ENCODE results near the gene ARL17A.
"Not testable (repeated sequence)": the region's sequence is repeated elsewhere in the genome, so short reads cannot be mapped to it uniquely, and the experiment has no call there.

Gene ARL17A

DNA sequence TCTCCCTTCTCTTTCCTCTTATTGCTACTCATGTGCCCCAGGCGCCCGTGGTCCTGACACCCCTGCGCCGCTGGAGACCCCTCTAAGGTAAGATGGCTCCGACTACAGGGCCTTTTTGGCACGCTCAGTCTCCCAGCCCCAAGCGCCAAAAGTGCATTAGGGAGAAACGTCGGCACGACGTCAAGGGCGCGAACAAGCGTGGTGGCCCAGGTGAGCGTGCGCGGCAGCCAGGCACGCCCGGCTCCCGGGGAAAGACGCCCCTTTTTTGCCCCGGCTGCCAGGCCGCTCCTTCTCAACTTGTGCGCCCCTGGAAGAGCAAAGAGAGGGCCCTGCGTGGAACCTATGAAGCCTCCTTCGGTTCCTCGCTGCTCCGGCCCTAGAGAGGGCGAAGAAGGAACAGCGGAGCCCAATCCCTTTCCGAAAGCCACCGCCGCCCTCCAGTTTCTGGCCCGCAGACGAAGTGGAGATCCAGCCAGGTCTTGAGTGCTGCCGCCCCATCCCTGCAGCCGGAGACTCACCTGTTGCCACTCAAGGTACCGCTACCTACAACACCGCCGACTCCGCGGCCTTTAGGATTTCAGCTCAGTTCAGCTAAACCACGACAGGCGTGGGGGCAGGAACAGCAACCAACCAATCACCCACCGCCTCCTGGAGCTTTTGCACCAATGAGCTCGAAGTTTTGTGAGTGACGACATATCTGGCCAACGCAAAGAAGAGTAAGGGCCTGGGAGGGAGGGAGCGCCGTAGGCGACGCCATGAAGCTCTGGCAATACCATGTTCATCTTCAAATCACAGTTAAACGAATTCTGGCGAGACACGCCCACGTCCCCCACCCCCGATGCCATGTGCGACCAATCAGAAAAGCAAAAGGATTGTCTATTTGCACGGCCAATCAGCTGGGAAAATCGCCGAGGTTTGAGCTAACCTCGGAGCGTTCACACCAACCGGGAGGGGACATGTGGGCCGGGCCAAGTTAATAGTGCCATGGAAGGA, at the start of gene ARL17A:
Gene ARL17A, minus strand, starts transcription at position 609 of the 993 bp plus-strand sequence. CDS start 3,369 bp downstream, outside the sequence.
- DNase-seq (ENCODE audit: low read depth in 1 of 2, low spot score in 1 of 2); in situ Hi-C loops (cut with HindIII; ENCODE audit: low pct_unique_long_range_greater_than_20kb, low sequenced_read_pairs): not testable (repeated sequence)

DNA sequence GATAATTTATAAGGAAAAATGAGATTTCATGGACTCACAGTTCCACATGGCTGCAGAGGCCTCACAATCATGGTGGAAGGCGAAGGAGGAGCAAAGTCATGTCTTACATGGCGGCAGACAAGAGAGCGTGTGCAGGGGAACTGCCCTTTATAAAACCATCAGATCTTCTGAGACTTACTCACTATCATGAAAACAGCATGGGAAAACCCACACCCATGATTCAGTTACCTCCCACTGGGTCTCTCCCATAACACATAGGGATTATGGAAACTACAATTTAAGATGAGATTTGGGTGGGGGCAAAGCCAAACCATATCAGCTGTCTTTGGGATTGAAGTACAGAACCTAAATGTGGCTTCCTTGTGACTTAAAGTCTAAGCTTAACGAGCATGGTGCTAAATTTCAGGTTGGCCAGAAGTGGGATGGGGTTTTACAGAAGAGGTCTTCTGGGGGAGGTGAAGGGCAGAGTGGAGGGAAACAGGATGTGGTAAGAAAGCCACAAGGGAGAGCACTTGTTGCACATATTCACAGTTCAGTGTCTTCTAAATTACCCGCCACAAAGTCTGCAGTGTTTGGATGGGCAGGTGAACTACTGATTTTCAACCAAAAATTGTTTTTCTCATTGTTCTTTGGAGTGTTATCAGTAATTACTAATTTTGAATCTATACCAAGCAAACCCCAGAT, 49.4 kb upstream of the ARL17A start:
- DNase-seq (ENCODE audit: low read depth in 1 of 2, low spot score in 1 of 2); in situ Hi-C loops (cut with HindIII; ENCODE audit: low pct_unique_long_range_greater_than_20kb, low sequenced_read_pairs): not testable (repeated sequence)

DNA sequence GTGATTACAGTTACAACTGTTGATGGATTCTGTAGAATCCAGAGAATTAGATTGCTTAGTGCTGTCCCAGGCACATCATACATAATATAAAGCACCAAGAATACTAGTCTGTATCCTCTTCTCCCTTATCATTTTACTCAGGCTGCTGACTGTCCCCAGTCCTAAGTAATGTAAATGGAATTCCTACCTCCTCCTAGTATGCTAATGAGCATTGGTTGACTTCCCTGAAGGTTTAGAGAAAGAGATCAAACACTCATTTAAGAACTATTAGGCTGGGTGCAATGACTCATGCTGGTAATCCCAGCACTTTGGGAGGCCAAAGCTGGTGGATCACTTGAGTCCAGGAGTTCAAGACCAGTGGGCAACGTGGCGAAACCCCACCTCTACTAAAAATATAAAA, 48.0 kb upstream of the ARL17A start:
- in situ Hi-C loops (cut with HindIII; ENCODE audit: low pct_unique_long_range_greater_than_20kb, low sequenced_read_pairs): not testable (repeated sequence)

DNA sequence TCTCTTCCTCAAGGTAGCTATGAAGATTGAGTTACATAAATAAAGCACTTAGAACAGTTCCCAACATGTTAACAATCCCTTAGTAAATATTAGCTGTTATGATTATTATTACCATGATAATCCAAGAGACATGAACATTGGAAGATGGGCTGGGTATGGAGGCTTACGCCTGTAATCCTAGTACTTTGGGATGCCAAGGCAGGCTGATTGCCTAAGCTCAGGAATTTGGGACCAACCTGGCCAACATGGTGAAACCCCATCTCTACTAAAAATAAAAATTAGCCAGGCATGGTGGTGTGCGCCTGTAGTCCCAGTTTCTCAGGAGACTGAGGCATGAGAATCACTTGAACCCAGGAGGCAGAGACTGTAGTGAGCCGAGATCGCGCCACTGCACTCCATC, 45.2 kb upstream of the ARL17A start:
- DNase-seq (ENCODE audit: low read depth in 1 of 2, low spot score in 1 of 2); in situ Hi-C loops (cut with HindIII; ENCODE audit: low pct_unique_long_range_greater_than_20kb, low sequenced_read_pairs): not testable (repeated sequence)

More for the DNA sequence above, 48.0 kb upstream of the ARL17A start:
- not testable (repeated sequence) for DNase-seq (ENCODE audit: low read depth in 1 of 2, low spot score in 1 of 2)

DNA sequence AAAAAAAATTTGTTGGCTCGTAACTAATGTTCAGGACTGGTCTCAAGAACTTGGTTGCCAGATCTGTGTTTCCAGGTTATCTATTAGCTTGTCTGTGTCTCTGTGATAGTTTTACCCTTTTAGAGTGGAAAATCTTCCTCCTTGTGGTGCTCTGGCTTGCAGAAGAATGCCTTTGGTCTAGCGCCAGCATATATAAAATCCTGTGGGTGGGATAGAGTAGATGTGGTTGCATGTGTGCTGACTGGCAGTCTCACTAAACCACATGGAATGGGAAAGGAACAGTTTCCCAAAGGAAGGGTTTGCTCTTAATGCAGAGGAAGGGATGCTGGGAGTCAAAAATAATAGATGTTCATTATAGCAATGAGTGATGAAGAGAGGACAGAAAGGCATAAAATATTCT, 44.3 kb upstream of the ARL17A start:
- in situ Hi-C loops (cut with HindIII; ENCODE audit: low pct_unique_long_range_greater_than_20kb, low sequenced_read_pairs); DNase-seq (ENCODE audit: low read depth in 1 of 2, low spot score in 1 of 2): not testable (repeated sequence)

DNA sequence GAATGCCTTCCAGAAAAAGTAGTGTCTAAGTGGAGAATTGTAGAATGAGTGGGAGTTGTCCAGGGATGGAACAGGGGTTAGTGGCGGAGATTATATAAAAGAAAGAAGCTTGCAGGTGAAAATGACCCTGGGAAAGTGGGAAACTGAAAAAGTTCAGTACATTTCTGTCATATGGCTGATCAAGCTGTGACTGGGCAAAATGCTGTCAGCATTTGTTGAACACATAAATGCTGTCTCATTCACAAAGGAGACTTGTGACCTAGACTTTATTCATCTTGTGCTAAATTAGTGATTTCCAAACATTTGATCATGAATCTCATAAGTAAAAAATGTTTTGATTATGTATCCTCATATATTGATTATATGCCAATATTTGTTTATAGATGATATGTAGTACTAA, 39.5 kb upstream of the ARL17A start:
- in situ Hi-C loops (cut with HindIII; ENCODE audit: low pct_unique_long_range_greater_than_20kb, low sequenced_read_pairs); DNase-seq (ENCODE audit: low read depth in 1 of 2, low spot score in 1 of 2): not testable (repeated sequence)

DNA sequence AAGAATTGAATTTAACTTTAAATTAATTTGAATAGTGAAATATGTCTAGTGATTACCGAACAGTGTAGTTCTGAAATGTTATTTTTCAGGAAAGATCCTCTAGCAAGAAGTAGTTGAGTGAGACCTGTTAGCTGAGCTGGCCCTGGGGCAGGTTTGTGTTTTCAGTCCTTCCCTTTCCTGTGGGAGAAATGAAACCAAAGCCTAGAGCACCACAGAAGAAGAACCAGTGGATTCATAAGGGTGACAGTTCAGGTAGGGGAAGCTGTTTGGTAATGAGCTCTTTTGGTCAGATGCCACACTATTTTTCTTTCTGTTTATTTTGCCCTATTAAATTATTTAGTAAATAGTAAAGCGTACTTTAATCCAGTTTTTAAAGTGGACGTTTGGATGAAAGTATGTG, 37.6 kb upstream of the ARL17A start:
- DNase-seq (ENCODE audit: low read depth in 1 of 2, low spot score in 1 of 2); in situ Hi-C loops (cut with HindIII; ENCODE audit: low pct_unique_long_range_greater_than_20kb, low sequenced_read_pairs): not testable (repeated sequence)

DNA sequence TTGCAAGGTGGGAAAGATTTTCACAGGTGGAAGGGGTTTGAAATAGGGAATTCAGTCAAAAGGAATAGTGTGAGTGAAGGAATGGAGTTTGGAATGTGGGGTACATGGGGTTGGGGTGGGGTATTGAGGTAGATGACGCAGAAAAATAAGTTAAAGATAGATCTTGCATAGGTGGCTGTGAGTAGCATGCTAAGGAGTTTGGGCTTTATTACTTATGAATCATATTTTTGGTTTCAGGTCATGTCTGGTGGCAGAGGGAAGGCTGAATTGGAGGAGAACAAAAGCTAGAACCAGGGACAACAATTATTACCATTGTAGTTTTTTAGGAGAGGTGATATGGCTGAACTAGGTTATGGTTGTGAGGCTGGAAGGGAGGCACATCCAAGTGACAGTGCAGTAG, 34.4 kb upstream of the ARL17A start:
- DNase-seq (ENCODE audit: low read depth in 1 of 2, low spot score in 1 of 2); in situ Hi-C loops (cut with HindIII; ENCODE audit: low pct_unique_long_range_greater_than_20kb, low sequenced_read_pairs): not testable (repeated sequence)

DNA sequence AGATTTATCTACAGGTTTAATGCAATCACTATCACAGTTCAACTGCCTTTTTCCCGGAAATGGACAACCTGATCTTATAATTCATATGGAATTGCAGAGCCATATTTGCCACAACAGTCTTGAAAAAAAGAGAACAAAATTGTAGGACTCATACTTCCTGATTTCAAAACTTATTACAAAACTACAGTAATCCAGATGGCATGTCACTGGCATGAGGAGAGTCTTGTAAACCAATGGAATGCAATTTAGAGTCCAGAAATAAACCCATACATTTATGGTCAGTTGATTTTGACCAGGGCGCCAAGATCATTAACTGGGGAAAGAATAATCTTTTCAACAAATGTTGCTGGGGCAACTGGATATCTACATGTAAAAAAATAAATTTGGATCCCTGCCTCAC, 31.8 kb upstream of the ARL17A start:
- in situ Hi-C loops (cut with HindIII; ENCODE audit: low pct_unique_long_range_greater_than_20kb, low sequenced_read_pairs); DNase-seq (ENCODE audit: low read depth in 1 of 2, low spot score in 1 of 2): not testable (repeated sequence)

DNA sequence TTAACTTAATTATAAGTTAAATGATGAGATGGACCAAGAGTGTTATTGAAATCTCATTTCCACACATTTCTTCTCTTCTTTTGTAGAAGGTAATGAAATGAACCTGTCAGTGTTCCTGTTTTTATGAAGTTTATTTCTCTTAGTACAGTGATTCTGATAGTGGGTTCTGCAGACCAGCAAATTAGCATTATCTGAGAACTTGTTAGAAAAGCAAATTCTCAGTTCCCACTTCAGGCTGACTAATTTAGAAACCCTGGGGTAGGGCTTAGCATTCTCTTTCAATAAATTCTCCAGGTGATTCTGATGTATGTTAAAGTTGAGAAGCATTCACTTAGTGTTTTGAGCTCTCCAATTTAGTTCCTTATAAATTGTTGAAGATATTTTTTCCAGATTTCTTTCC, 23.6 kb upstream of the ARL17A start:
- DNase-seq (ENCODE audit: low read depth in 1 of 2, low spot score in 1 of 2); in situ Hi-C loops (cut with HindIII; ENCODE audit: low pct_unique_long_range_greater_than_20kb, low sequenced_read_pairs): not testable (repeated sequence)

DNA sequence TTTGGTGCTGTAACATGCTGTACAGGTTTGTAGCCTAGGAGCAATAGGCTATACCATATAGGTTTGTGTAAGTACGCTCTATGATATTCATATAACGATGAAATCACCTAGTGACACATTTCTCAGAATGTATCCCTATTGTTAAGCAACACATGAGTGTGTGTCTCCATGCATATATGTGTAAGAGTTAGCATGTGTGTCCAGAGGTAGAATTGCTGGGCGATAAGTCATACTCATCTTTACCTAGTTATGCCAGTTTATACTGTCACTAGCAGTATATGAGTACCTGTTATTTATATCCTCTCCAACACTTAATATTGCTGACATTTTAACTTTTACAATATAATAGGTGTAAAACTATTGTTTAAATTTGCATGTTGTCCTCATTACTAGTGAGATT, 21.3 kb upstream of the ARL17A start:
- DNase-seq (ENCODE audit: low read depth in 1 of 2, low spot score in 1 of 2); in situ Hi-C loops (cut with HindIII; ENCODE audit: low pct_unique_long_range_greater_than_20kb, low sequenced_read_pairs): not testable (repeated sequence)

DNA sequence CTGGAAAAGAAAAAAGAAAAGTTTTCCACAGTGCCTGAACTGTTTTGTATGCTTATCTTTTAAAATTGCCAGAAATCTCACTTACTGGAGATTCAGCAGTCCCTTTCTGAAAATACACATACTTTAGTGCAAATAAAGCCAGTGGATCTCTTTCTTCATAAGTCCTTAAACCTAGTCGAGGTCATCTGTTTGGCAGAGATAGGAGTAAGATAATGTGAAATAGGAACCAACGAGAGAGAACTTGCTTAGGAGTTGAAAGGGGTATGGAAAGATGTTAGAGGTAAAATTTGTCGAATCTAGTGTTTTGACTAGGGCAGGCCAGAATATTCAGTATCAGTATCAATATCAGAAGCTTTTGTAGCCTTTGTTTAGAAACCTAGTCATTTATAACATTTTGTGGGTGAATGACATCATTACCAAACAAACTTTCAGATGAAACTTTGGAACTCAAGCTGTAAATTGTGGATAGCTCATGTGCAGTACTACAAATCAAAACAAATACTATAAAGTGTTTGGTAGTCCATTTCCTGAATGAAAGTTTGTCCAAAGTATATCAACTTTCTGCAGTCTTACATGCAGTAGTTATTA, 18.9 kb upstream of the ARL17A start:
- DNase-seq (ENCODE audit: low read depth in 1 of 2, low spot score in 1 of 2); in situ Hi-C loops (cut with HindIII; ENCODE audit: low pct_unique_long_range_greater_than_20kb, low sequenced_read_pairs): not testable (repeated sequence)

DNA sequence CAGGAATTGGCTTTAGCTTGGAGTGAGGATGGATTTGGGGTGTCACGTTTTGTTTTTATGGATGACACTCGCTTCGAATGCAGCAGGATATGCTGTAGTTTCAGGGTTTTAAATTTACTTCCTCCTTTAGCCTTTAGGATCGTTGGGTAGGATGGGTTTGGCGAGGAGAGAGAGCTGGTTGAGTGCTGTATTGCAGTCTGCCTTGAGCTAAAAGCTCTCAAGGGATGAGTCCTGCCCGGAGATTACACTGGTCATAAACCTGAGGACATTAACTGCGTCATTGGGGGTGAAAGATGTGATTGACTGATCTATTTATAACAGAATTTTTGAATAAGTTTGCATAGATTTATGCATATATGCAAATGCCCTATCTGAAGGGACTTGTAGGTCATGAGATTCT, 11.8 kb upstream of the ARL17A start:
- DNase-seq (ENCODE audit: low read depth in 1 of 2, low spot score in 1 of 2); in situ Hi-C loops (cut with HindIII; ENCODE audit: low pct_unique_long_range_greater_than_20kb, low sequenced_read_pairs): not testable (repeated sequence)

DNA sequence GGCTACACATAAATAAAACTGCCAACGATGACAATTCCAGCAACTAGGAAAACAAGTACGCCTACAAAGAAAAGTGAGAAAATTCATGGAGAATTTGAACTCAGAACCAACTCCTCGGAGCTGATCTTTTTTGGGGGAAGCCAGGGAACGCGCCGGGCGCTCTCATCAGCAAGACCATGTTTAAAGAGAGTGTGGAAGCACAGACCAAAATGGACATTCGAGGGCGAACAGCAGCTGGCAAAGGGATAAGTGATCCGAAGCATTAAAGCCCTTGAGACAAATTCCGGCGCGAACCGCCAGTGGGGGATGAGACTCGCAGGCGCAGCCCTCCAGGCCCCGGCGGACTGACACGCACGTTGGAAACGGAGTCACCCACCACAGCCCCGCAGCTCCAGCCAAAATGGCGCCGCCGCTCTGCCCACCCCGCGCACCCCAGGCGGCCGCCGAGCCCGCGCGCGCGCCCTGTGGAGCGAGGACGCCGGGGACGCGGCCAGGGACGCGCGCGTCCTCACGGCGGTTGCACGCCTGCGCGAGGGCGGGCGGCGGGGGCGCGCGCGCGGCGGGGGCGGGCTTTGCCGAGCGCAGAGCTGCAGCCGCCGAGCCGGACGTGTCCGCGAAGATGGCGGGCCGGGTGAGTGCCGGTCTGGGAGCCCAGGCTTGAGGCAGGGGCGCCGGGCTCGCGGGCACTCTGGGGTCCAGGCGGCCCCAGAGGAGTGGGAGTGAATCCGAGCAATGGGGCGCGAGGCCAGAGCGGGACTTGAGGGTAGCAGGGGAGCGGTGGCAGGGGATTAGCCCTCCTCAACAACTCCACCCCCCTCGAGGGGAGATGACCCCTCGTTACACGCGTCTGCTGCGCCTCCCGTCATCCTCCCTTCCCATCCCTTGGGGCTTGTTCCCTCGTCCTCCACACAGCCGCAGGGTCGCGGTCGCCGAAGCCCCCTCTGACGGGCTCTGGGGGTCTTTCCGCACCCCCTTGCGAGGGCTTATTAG, 11.0 kb upstream of the ARL17A start, which contains the start of gene NSF:
Gene NSF, plus strand, starts transcription at position 513 of the 990 bp plus-strand sequence. Its CDS starts 107 bp downstream, at position 620.
- in situ Hi-C loops (cut with HindIII; ENCODE audit: low pct_unique_long_range_greater_than_20kb, low sequenced_read_pairs); DNase-seq (ENCODE audit: low read depth in 1 of 2, low spot score in 1 of 2): not testable (repeated sequence)

DNA sequence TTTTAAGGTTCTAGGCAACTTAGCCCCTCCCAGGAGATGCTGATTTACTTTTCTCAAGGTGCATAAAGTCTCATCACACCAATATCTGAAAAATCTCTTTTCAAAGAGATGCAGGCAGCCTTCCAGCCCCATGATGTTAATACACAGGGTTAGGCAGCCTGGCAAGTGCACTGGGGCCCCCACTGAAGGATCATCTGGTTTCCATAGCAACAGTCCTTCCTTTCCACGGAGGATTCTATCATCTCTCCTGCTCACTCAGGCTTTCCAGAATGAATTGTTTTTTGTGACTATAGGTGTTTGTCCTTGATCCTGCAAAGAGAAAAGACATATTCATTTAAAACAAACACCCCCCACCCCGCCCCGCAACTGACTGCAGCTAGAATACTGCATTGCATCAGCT, 6.0 kb upstream of the ARL17A start:
- DNase-seq (ENCODE audit: low read depth in 1 of 2, low spot score in 1 of 2); in situ Hi-C loops (cut with HindIII; ENCODE audit: low pct_unique_long_range_greater_than_20kb, low sequenced_read_pairs): not testable (repeated sequence)

DNA sequence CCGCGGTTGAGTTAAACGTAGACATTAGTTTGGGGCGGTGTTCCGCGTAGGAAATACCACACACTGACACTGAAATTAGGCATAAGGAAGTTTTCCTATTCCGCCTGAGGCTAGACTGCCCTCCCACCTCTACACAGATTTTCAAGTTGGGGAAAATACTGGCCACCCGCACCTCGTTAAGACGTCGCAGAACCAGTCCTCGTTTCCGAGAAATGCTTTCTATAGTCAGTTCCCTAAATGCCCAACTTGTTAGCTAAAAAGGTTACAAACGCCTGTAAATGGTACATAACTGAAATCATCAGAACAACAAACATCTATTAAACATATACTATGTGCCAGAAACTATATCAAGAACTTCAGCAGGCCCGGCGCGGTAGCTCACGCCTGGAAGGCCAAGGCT, 591 bp upstream of the ARL17A start:
- in situ Hi-C loops (cut with HindIII; ENCODE audit: low pct_unique_long_range_greater_than_20kb, low sequenced_read_pairs); DNase-seq (ENCODE audit: low read depth in 1 of 2, low spot score in 1 of 2): not testable (repeated sequence)

DNA sequence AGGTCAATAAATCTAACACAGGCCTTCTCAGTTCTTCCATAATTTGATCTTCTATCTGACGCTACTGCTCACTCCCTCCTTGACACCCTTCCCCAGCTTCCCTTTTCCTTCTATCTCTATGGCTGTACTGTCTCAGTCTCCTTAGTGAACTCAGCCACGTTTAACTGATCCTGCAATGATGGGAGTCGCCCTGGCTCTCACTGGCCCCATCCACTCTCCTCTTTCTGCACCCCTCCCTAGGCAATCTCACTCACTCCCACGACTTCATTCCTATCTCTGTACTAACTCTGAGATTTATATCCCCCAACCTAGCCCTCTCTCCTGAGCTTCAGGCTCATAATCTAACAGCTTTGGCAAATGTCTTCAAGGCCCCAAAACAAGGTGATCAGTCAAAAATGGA, 7.7 kb downstream of the ARL17A start:
- in situ Hi-C loops (cut with HindIII; ENCODE audit: low pct_unique_long_range_greater_than_20kb, low sequenced_read_pairs); DNase-seq (ENCODE audit: low read depth in 1 of 2, low spot score in 1 of 2): not testable (repeated sequence)
